Sigmoid colon (tissue), 4 donors: ENCODE measurements around the gene DMRTC1B.

Experiments
- CTCF ChIP-seq, 4 experiments: fragments of 450-650 bp in 3 of 4; fragments of 200-600 bp in 1 of 4; IDR thresholded peaks; one replicate each; pipeline ENCODE4 v1.5.1; 2016 to 2019; ENCODE audit warnings: antibody characterized with exemption in 4 of 4, mild to moderate bottlenecking in 3 of 4, moderate library complexity in 2 of 4
- EP300 ChIP-seq, 4 donors: sonication (generic); formaldehyde crosslinking; IDR thresholded peaks; one replicate each; pipeline ENCODE4 v1.6.1; 2017; ENCODE audit warnings: antibody characterized with exemption in 4 of 4
- POLR2A ChIP-seq, 2 donors: fragments of 450-650 bp; IDR thresholded peaks; one replicate each; pipeline ENCODE4 v1.6.1; 2016; ENCODE audit warnings: antibody characterized with exemption in 2 of 2, mild to moderate bottlenecking in 2 of 2, moderate library complexity in 2 of 2

- no peak for TF ChIP-seq CTCF (IDR thresholded peaks at IDR 0.05)
- no peak for TF ChIP-seq POLR2A (IDR thresholded peaks at IDR 0.05)
- no peak for TF ChIP-seq EP300 (IDR thresholded peaks at IDR 0.05)
Observed at GRCh38 chrX:72735561-72735960, 41.1 kb upstream of the DMRTC1B start.
